GM21390 (cell line): ENCODE results near the gene SRPRA.

Experiments
- ATAC-seq: cut with Tn5 transposase; IDR thresholded peaks from one replicate; pipeline ENCODE4 v1.9.1; 2021; ENCODE audit not compliant: unreplicated experiment

Gene SRPRA

DNA sequence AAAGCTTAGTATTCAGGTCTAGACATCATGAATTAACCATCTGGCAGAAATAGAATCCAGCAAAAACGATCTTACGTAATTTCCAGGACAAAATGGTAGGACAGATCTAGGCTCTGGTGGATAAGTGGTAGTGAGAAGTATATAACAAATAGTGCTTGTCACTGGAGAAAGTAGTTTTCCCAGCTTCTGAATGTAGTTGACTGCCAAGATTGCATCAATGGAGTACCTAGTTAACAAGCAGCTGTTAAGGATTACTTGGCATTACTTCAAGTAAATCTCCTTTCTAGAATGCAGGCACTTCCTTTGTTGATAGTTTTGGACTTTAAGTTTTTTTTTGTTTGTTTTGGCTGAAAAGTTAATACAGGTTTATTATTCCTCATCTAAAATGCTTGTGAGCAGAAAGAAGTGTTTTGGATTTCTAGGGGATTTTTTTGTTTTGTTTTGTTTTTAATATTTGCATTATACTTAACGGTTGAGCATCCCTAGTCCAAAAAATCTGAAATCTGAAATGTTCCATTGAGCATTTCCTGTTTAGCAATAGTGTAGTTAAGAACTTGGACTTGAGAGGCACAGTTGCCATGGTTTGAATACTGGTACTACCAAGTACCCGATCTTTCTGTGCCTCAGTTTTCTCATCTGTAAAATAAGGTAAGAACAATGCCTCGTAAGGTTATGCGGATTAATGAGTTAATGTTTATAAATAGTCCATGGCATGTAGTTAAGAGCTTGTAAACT, 36.8 kb downstream of the SRPRA start:
- no peak for ATAC-seq

- no peak for ATAC-seq
Measured at GRCh38 chr11:126229858-126230540, 38.7 kb downstream of the SRPRA start.

DNA sequence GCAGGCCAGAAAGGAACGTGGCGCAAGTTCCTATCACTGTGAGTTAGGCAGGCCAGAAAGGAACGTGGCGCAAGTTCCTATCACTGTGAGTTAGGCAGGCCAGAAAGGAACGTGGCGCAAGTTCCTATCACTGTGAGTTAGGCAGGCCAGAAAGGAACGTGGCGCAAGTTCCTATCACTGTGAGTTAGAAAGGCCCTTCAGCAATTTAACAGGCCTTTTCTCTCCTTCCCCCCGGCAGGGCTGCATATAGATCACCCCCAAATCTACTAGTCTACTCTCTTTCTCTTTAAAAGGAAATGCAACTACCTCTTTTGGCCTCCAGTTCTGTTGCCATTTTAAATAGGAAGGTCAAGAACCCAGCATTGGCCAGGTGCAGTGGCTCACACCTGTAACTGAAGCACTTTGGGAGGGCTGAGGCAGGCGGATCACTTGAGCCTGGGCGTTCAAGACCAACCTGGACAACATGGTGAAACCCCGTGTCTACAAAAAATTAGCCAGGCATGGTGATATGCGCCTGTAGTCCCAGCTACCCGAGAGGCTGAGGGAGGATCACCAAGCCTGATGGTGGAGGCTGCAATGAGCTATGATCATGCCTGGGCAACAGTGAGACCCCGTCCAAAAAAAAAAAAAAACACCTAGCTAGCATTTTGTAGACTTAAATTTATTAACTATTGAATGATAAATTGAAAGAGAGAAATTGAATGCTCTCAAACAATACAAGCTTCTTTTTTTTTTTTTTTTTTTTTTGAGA, 42.2 kb downstream of the SRPRA start:
- ATAC-seq: no peak

GRCh38 chr11:126225295-126225665, 43.4 kb downstream of the SRPRA start:
- no peak for ATAC-seq

- ATAC-seq: no peak
Measured at GRCh38 chr11:126224647-126225294, 43.9 kb downstream of the SRPRA start.

DNA sequence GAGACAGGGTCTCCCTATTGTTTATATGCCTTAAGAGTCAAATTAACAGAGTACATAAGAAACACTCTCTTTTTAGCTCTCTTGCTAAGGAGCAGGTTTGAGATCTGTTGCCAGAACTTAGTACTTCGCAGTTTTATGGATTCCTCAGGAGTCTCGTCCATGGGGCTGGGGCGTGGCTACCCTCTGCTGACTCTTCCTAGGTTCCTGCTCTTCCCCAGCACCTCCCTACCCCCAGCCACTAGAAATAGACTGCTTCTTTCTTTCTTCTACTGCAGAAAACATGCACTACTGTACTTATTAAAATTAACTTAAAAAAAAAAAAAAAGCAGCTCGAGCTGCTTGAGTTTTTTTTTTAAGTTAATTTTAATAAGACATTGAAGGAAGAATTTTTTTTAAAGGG, 49.1 kb downstream of the SRPRA start:
- ATAC-seq: no peak

- no peak for ATAC-seq
Measured at GRCh38 chr11:126217491-126217890, 51.2 kb downstream of the SRPRA start.

DNA sequence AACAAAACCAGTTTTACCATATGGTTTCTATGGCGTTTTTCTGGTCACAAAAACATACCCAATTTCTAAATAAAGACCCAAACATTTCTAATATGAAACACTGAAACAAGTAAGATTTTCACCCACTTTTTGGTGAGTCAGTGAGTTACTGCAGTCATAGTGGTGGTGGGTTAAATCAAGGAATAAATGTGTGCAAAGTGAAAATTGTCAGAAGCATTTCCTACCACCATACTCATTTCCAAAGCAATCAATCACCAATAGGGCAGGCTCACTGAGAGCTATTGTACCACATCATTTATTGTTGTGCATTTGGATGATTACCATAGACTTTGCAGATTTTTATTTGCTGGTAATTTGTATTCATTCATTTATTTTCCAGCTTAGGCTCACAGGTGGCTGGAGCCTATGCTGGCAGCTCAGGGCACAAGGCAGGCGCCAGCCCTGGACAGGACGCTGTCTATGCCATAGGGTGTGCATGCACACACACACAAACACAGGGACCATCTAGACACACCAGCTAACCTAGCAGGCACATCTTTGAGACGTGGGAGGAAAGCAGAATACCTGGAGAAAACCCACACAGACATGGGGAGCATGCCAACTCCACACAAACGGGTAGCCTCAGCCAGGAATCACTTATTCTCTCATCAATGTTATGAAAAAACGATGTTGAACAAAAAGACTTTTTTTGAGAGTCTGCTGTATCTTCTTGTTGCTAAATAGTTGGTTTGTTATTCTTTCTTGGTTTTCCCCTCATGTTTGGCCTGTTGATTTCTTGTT, 52.0 kb downstream of the SRPRA start:
- no peak for ATAC-seq

GRCh38 chr11:126214841-126215240, 53.9 kb downstream of the SRPRA start:
- no peak for ATAC-seq

DNA sequence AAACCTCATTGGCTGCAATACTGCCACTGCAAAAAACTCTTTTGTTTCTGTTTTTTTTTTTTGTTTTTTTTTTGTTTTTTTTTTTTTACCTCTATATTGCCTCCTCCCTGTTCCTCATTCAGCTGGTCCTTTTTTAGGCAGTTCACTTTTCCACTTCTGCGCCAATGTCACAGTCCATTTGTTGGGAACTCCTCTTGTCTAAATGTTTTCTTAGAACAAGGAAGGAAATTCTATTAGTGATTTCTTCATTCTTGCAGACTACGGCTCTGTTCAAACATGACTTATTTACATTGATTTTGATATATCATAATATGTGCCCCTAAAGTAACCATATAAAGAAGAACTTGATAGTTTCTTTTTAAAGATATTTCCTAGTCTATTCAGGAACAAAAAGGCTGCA, 54.3 kb downstream of the SRPRA start:
- no peak for ATAC-seq
